Measurements from ENCODE around the gene CCDC12. TPM values are rescaled to one million over a fixed set of nuclear protein-coding genes. Genes with fewer than 3 reads are reported as not detected.
A peak's percentile ranks its signal among the peaks of the same experiment; 100 is the strongest.

The CCDC12 gene
- total RNA-seq, 1 experiment from 2014 or later: 46.5 TPM

DNA sequence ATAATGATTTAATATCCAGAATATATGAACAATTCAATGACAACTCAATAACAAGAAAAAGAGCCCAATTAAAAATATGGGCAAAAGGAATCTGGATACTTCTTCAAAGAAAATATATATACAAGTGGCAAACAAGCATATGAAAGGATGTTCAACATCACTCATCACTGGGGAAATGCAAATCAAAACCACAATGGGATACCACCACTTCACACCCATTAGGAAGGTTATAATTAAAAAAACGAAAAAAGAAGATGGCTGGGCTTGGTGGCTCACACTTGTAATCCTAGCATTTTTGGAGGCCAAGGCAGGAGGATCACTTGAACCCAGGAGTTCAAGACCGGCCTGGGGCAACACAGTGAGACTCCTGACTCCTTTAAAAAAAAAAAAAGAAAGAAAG lies 4.1 kb downstream of the CCDC12 start:
- Histone ChIP-seq H3K79me2 (ENCODE audit: insufficient read depth, low read length) (peaks cover 91% of the 10 kb centered on the region), H3K36me3 (ENCODE audit: control insufficient read depth in 1 of 2, insufficient read depth in 2 of 2, low read length in 2 of 2) (peaks cover 0 to 14% of the 10 kb centered on the region in 2 experiments; a peak in 1 of 4 replicates), H3K9ac (ENCODE audit: low read length) (no peak overlapping the region), H3K27me3 (ENCODE audit: insufficient read depth, low read length) (no peaks in the 10 kb centered on the region), H3K4me3 (replicated peaks in 1 of 2; ENCODE audit: low read depth in 1 of 2, low read length in 2 of 2) (no peak overlapping the region), H3K27ac (ENCODE audit: low read depth, low read length) (no peak overlapping the region), H3K4me2 (ENCODE audit: low read length) (no peak overlapping the region), H4K20me1 (ENCODE audit: insufficient read depth) (peaks cover 28% of the 10 kb centered on the region; the same call in 1 of the 2 replicates), H3K9me3 (ENCODE audit: control insufficient read depth in 1 of 2, insufficient read depth in 1 of 2, low read depth in 1 of 2, low read length in 2 of 2) (no peaks in the 10 kb centered on the region), H3K9me2 (ENCODE audit: insufficient read depth) (no peaks in the 10 kb centered on the region), H2AFZ (ENCODE audit: low read depth, low read length, poor library complexity, severe bottlenecking) (no peak overlapping the region), H3K4me1 (ENCODE audit: control insufficient read depth in 1 of 2, insufficient read depth in 2 of 2, low read length in 2 of 2) (peaks cover 3 to 19% of the 10 kb centered on the region in 2 experiments)
- ATAC-seq (no peak), DNase-seq (ENCODE audit: low read depth, low spot score) (no peak)
- intact Hi-C loops (cut with micrococcal nuclease): no loop called here
- TF ChIP-seq ZNF274 (IDR thresholded peaks at IDR 0.05; ENCODE audit: low read depth, low read length): no peak
- no peak for TF ChIP-seq SP1 (IDR thresholded peaks at IDR 0.05; ENCODE audit: low read depth)
- TF ChIP-seq EZH2phosphoT487 (IDR thresholded peaks at IDR 0.05; ENCODE audit: borderline replicate concordance): no peak
- TF ChIP-seq, protein P1, sequence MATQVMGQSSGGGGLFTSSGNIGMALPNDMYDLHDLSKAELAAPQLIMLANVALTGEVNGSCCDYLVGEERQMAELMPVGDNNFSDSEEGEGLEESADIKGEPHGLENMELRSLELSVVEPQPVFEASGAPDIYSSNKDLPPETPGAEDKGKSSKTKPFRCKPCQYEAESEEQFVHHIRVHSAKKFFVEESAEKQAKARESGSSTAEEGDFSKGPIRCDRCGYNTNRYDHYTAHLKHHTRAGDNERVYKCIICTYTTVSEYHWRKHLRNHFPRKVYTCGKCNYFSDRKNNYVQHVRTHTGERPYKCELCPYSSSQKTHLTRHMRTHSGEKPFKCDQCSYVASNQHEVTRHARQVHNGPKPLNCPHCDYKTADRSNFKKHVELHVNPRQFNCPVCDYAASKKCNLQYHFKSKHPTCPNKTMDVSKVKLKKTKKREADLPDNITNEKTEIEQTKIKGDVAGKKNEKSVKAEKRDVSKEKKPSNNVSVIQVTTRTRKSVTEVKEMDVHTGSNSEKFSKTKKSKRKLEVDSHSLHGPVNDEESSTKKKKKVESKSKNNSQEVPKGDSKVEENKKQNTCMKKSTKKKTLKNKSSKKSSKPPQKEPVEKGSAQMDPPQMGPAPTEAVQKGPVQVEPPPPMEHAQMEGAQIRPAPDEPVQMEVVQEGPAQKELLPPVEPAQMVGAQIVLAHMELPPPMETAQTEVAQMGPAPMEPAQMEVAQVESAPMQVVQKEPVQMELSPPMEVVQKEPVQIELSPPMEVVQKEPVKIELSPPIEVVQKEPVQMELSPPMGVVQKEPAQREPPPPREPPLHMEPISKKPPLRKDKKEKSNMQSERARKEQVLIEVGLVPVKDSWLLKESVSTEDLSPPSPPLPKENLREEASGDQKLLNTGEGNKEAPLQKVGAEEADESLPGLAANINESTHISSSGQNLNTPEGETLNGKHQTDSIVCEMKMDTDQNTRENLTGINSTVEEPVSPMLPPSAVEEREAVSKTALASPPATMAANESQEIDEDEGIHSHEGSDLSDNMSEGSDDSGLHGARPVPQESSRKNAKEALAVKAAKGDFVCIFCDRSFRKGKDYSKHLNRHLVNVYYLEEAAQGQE (IDR thresholded peaks at IDR 0.05; ENCODE audit: low read depth): no peak
- no peak for TF ChIP-seq CEBPB (IDR thresholded peaks at IDR 0.05; ENCODE audit: low read depth)
- no peak for TF ChIP-seq POLR2A (IDR thresholded peaks at IDR 0.05; ENCODE audit: borderline replicate concordance, extremely low read depth, insufficient read depth, insufficient read length)
- TF ChIP-seq SRF (IDR thresholded peaks at IDR 0.05; ENCODE audit: low read depth): no peak
- TF ChIP-seq ZFX (IDR thresholded peaks at IDR 0.05): no peak
- TF ChIP-seq ELF1 (IDR thresholded peaks at IDR 0.05; ENCODE audit: borderline replicate concordance, low read depth): no peak
- no peak for TF ChIP-seq CBX3 (IDR thresholded peaks at IDR 0.05; ENCODE audit: low read depth)
- TF ChIP-seq POLR2AphosphoS5 (IDR thresholded peaks at IDR 0.05; ENCODE audit: low read depth, low read length): no peak
- TF ChIP-seq, protein P2, sequence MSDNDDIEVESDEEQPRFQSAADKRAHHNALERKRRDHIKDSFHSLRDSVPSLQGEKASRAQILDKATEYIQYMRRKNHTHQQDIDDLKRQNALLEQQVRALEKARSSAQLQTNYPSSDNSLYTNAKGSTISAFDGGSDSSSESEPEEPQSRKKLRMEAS (IDR thresholded peaks at IDR 0.05): no peak
- no peak for TF ChIP-seq YY1 (IDR thresholded peaks at IDR 0.05; ENCODE audit: extremely low read depth, insufficient replicate concordance, low read depth, low read length)
- ChIA-PET CTCF (no interaction called here), RAD21 (ENCODE audit: low non-redundant PET in 1 of 2, low total read pairs in 2 of 2, uncharacterized antibody in 2 of 2, unreplicated experiment in 2 of 2) (no interaction called here), POLR2A (interaction anchor here (1.0 kb wide), 1 partner anchor 25 kb away, joined by 4 read pairs; no protein-coding TSS in a partner anchor)
- TSS peak; percentile 16 for BruUV-seq (replicated peaks)
